Epithelial cell of esophagus (primary cell): ENCODE measurements around the gene GRK3.
A peak's percentile ranks its signal among the peaks of the same experiment; 100 is the strongest.
"Not testable (repeated sequence)": the region's sequence is repeated elsewhere in the genome, so short reads cannot be mapped to it uniquely, and the experiment has no call there.

ENCODE experiments used
- DNase-seq: peaks from one replicate; pipeline ENCODE4 v3.0.0; 2010; ENCODE audit warnings: low read depth
- H3K4me3 ChIP-seq: 2 replicates; pipeline ENCODE4 v1.5.1; 2011; ENCODE audit warnings: mild to moderate bottlenecking, low read length, control low read depth
- TF ChIP-seq, protein P1 (sequence below): IDR thresholded peaks from 2 replicates; pipeline ENCODE4 v1.5.1; 2011; ENCODE audit warnings: low read depth, mild to moderate bottlenecking, low read length, control low read depth, inconsistent platforms; ENCODE audit not compliant: insufficient read depth; ENCODE audit errors: missing control alignments

GRK3 gene

DNA sequence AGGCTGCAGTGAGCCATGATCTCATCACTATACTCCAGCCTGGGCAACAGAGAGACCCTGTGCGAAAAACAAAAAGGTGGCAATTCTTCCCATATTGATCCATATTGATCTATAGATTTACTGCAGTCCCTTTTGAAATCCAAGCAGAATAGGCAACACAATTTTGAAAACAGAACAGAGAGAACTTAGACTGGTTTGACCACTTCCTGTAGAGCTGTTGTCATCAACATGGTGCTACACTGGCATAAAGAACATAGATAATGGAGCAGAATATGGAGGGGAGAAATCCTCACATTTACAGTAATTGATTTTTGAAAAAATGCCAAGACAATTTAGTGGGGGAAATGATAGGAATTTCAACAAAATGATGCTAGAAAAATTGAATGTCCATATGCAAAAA, 34.1 kb downstream of the GRK3 start:
- H3K4me3 ChIP-seq, result no peak overlapping the region
- TF ChIP-seq, protein P1, sequence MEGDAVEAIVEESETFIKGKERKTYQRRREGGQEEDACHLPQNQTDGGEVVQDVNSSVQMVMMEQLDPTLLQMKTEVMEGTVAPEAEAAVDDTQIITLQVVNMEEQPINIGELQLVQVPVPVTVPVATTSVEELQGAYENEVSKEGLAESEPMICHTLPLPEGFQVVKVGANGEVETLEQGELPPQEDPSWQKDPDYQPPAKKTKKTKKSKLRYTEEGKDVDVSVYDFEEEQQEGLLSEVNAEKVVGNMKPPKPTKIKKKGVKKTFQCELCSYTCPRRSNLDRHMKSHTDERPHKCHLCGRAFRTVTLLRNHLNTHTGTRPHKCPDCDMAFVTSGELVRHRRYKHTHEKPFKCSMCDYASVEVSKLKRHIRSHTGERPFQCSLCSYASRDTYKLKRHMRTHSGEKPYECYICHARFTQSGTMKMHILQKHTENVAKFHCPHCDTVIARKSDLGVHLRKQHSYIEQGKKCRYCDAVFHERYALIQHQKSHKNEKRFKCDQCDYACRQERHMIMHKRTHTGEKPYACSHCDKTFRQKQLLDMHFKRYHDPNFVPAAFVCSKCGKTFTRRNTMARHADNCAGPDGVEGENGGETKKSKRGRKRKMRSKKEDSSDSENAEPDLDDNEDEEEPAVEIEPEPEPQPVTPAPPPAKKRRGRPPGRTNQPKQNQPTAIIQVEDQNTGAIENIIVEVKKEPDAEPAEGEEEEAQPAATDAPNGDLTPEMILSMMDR, result no peak

DNA sequence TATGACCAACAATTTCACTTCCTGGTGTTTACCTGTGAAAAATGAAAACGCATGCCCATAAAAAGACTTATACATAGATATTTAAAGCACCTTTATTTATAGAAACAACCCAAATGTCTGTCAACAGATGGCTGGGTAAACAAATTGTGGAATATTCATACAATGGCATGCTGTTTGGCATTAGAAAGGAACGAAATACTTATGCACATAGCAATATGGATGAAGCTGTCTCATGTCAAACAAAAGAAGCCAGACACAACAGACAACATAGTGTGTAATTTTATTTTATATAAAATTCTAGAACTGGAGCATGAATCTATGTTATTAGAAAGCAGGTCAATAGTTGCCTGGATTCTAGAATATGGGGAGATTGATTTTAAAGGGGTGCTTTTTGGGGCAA, 38.0 kb downstream of the GRK3 start:
- no peak overlapping the region for H3K4me3 ChIP-seq
- DNase-seq, result no peak
- TF ChIP-seq, protein P1, result no peak

More for the DNA sequence above, 34.1 kb downstream of the GRK3 start:
- no peak for DNase-seq

DNA sequence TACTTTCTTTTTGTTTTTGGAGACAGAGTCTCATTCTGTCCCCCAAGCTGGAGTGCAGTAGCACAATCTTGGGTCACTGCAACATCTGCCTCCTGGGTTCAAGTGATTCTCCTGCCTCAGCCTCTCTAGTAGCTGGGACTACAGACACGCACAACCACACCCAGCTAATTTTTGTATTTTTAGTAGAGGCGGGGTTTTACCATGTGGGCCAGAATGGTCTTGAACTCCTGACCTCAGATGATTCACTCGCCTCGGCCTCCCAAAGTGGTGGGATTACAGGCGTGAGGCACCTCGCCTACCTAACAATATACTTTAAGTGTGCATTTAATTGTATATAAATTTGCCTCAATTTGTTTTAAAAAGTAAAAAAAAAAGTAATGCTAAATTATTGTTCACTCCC, 38.4 kb downstream of the GRK3 start:
- H3K4me3 ChIP-seq, result no peak overlapping the region
- DNase-seq, result no peak
- TF ChIP-seq, protein P1, result no peak

DNA sequence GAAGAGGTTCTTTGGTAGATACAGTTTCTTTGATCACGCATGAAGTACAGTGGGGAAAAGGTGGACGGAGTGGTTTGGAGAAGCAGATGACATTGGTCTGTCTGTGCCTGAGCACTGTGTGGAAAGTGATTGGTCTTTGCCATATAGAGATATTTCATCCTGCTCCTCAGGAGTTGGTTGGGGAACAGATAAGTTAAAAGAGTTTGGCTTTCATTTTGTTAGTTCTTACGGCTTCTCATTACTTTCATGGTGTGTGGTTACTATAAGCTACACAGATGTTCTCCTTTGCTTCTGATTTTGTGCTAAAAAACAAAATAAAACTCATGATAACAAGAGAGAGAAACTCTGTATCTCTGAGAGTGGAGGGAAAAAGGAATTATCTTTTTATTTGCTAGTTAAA, 40.7 kb downstream of the GRK3 start:
- H3K4me3 ChIP-seq, DNase-seq: not testable (repeated sequence)

DNA sequence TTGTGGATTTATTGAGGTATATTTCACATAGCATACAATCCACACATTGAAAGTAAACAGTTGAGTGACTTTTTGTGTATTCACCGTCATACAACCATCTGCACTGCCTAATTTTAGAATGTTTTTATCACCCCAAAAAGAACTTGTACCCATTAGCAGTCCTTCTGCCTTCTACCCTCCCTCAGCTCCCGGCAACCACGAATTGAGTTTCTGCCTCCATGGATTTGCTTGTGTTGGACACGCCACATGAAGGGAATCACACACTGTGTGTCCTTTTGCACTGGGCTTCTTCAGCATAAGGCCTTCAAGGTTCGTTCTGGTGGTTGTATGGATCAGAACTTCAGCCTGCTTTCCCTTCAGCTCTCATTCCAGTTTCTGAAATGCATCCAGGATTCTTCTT, 41.1 kb downstream of the GRK3 start:
- not testable (repeated sequence) for DNase-seq, H3K4me3 ChIP-seq

DNA sequence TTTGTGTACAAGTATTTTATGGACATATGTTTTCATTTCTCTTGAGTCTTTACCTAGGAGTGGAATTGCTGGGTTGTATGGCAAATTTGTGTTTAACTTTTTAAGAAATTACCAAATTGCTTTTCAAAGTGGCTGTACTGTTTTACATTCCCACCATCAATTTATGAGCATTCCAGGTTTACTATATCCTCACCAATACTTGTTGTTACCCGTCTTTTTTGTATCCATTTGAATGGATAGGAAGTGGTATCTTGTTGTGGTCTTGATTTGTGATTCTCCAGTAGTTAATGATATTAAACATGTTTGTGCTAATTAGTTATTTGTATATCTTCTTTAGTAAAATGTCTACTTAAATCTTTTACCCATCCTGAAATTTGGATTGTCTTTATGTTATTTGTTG, 46.8 kb downstream of the GRK3 start:
- not testable (repeated sequence) for DNase-seq, H3K4me3 ChIP-seq

DNA sequence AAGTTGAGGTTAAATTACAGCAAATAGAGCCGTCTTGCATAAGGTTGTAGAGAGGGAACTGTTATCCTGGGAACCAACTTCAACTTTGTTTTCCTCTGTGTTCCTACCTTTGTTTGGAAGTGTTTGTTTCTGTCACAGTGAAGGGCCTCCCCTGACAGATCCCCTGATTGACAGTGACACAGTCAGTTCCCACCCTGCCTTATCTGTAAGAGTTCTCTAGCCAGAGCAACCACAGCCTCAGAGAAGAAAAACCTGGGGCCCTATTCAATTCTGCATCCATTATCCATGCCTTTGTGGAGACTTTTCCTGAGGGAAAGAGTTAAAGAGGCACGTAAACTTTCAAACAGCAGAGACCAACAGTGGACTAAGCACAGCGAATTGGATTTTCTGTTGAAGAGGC, 48.7 kb downstream of the GRK3 start:
- not testable (repeated sequence) for DNase-seq, H3K4me3 ChIP-seq

DNA sequence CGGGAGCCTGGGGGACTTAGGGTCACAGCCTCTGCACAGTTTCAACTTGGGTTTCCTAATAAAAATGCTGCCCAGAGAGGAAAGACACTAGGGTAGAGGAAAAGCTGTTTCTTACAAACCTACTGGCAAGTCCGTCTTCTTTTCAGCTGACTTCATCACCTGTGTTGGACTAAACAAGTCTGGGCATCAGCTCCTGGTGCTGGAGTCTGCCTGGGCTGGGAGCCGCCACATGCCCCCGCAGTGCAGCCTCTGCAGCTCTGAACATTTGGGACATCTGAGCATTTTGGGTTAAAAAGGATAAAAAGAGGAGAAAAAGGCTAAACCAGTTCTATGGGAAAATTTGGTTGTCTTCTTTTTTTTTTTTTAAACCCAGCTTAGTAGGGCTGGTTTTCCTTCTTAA, 49.1 kb downstream of the GRK3 start:
- not testable (repeated sequence) for H3K4me3 ChIP-seq
- DNase-seq, result peak; percentile 49

DNA sequence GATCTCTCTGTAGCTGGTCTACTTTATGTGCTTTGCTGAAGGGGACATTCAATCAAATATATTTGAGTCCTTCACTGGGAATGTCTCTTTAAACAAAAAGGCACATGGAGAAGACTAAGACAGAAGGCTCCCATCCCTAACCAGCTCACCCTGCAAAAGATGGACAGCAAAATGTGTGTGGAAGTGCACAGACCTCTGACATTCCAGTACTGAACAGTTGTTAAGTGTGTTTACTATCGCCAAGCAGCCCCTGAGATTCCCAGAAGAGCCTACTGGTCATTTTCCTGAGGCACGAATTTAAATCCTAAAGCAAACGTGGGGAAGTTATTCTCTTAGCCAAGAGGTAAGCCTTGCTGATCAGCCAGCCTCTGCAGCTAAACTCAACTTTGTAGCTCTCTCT, 50.3 kb downstream of the GRK3 start:
- H3K4me3 ChIP-seq, DNase-seq: not testable (repeated sequence)

DNA sequence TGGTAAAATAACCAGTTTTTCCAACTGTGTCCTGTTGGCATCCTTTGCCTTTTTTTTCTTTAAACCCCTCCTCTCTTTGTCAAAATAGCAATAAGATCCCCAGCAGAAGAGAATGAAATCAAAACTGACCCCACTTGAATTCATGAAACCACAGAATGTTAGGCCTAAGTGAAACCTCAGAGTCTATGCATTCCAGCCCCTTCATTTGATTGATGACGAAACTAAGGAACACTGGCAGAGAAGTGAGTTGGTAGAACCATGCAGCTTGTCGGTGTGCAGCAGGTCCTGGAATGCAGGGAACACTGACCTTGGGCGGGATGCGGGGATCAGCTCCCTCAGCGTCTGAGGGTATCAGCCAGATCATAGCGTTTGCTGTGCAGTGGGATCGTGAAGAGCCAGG, 57.5 kb downstream of the GRK3 start:
- H3K4me3 ChIP-seq, result no peak overlapping the region
- no peak for DNase-seq
- TF ChIP-seq, protein P1, result no peak

DNA sequence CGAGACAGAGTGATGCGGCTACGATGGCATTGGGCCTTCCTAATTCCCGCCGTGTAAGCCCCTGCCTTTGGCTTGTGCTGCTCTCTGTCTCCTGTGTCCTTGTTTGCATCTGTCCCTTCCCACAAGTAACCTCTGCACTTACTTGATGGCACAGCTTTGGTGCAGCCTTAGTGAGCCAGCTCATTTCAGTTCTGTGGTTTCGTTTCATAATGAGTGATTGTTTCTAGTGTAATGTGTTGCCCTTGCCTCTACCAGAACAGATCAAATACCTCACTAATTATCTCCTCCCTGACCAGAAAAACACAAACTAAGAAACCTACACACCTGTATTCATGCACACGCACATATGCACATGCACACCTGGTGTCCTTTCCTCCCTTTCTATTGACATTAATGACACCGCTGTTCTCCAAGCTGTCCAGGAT, 58.8 kb downstream of the GRK3 start:
- no peak for DNase-seq
- H3K4me3 ChIP-seq, result no peak overlapping the region
- TF ChIP-seq, protein P1, result no peak
